ENCODE results near the gene NAA60.

DNA sequence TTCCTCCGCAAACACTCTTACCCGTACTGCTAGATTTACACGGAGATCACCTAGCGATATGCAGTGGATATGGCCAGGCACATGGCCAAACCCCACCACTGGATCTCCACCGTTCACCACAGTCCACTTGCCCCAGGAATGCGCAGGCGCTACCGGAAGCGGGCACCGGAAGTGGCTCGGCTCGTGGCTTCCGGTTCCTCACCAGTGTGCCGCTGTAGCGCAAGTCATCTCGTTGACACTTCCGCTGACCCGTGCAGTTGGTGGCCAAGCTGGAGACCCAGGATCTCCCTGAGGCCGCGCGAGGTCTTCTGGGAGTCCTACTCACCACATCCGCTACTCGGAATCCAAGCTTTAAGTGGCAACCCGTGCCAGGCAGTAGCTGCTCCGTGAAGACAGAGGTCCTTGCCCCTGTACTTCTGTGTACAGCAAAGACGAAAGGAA is 11.7 kb upstream of the NAA60 start:
- no peak for TF ChIP-seq EZH2phosphoT487 (IDR thresholded peaks at IDR 0.05; ENCODE audit: unreplicated experiment)
- TF ChIP-seq, protein P1, sequence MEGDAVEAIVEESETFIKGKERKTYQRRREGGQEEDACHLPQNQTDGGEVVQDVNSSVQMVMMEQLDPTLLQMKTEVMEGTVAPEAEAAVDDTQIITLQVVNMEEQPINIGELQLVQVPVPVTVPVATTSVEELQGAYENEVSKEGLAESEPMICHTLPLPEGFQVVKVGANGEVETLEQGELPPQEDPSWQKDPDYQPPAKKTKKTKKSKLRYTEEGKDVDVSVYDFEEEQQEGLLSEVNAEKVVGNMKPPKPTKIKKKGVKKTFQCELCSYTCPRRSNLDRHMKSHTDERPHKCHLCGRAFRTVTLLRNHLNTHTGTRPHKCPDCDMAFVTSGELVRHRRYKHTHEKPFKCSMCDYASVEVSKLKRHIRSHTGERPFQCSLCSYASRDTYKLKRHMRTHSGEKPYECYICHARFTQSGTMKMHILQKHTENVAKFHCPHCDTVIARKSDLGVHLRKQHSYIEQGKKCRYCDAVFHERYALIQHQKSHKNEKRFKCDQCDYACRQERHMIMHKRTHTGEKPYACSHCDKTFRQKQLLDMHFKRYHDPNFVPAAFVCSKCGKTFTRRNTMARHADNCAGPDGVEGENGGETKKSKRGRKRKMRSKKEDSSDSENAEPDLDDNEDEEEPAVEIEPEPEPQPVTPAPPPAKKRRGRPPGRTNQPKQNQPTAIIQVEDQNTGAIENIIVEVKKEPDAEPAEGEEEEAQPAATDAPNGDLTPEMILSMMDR (conservative IDR thresholded peaks at IDR 0.05; ENCODE audit: low read depth in 2 of 2) = no peak
- TF ChIP-seq POLR2AphosphoS5 (IDR thresholded peaks at IDR 0.05; ENCODE audit: low read depth) = no peak
- no peak for TF ChIP-seq REST (IDR thresholded peaks at IDR 0.05; ENCODE audit: unreplicated experiment)
- no peak for TF ChIP-seq ETS1 (IDR thresholded peaks at IDR 0.05)
- no peak for TF ChIP-seq EZH2 (IDR thresholded peaks at IDR 0.05; ENCODE audit: low read depth, unreplicated experiment)

Measured in GM23338 (cell line).